HG02852 (cell line): ENCODE results near the gene ANAPC2.

ENCODE experiments used
- ATAC-seq: cut with Tn5 transposase; IDR thresholded peaks from one replicate; pipeline ENCODE4 v1.9.1; 2021; ENCODE audit warnings: mild to moderate bottlenecking, moderate library complexity; ENCODE audit not compliant: unreplicated experiment

Gene ANAPC2

GRCh38 chr9:137216188-137216965 is 28.0 kb upstream of the ANAPC2 start:
- ATAC-seq, result no peak

- ATAC-seq, result no peak
These were observed 27.0 kb upstream of the ANAPC2 start for GRCh38 chr9:137215196-137215986.

- no peak for ATAC-seq
These were observed 26.3 kb upstream of the ANAPC2 start for GRCh38 chr9:137214620-137215019.

- ATAC-seq, result no peak
These were observed 25.1 kb upstream of the ANAPC2 start for GRCh38 chr9:137213160-137214060.

- ATAC-seq, result no peak
These were observed 24.2 kb upstream of the ANAPC2 start for GRCh38 chr9:137212520-137212919.

GRCh38 chr9:137211532-137211931 is 23.2 kb upstream of the ANAPC2 start:
- no peak for ATAC-seq

GRCh38 chr9:137206602-137207001 is 18.2 kb upstream of the ANAPC2 start:
- ATAC-seq, result no peak

GRCh38 chr9:137205126-137206069 is 17.0 kb upstream of the ANAPC2 start, which contains the start of the genes NDOR1 and TMEM203:
NDOR1 (plus strand) TSS chr9:137205700; CDS start chr9:137205778, 78 bp downstream.
TMEM203 (minus strand) TSS chr9:137205648; CDS start chr9:137205414, 234 bp downstream.
- ATAC-seq, result peak; percentile 36

- no peak for ATAC-seq
These were observed 16.4 kb upstream of the ANAPC2 start for GRCh38 chr9:137204731-137205125.

GRCh38 chr9:137202966-137203365 is 14.6 kb upstream of the ANAPC2 start:
- no peak for ATAC-seq

GRCh38 chr9:137201205-137201868 is 13.0 kb upstream of the ANAPC2 start:
- no peak for ATAC-seq

- ATAC-seq, result peak; percentile 92
These were observed 12.2 kb upstream of the ANAPC2 start, which contains the start of gene TPRN for GRCh38 chr9:137200311-137201204. TPRN (minus strand) TSS chr9:137200741; CDS start chr9:137200711, 30 bp downstream.

- ATAC-seq, result no peak
These were observed 11.2 kb upstream of the ANAPC2 start for GRCh38 chr9:137199411-137200121.

GRCh38 chr9:137198902-137199283 is 10.5 kb upstream of the ANAPC2 start:
- ATAC-seq, result no peak

- ATAC-seq, result no peak
These were observed 9.9 kb upstream of the ANAPC2 start for GRCh38 chr9:137198051-137198901.

- ATAC-seq, result no peak
These were observed 7.3 kb upstream of the ANAPC2 start for GRCh38 chr9:137195525-137196220.
